SKM-1 (cell line): ENCODE measurements around the gene SETD3.
"Not testable (repeated sequence)": the region's sequence is repeated elsewhere in the genome, so short reads cannot be mapped to it uniquely, and the experiment has no call there.

ENCODE experiments used
- DNase-seq: peaks from one replicate; lab custom pipeline; 2025; ENCODE audit not compliant: unreplicated experiment; lab: John Stamatoyannopoulos, UW

Gene SETD3

DNA sequence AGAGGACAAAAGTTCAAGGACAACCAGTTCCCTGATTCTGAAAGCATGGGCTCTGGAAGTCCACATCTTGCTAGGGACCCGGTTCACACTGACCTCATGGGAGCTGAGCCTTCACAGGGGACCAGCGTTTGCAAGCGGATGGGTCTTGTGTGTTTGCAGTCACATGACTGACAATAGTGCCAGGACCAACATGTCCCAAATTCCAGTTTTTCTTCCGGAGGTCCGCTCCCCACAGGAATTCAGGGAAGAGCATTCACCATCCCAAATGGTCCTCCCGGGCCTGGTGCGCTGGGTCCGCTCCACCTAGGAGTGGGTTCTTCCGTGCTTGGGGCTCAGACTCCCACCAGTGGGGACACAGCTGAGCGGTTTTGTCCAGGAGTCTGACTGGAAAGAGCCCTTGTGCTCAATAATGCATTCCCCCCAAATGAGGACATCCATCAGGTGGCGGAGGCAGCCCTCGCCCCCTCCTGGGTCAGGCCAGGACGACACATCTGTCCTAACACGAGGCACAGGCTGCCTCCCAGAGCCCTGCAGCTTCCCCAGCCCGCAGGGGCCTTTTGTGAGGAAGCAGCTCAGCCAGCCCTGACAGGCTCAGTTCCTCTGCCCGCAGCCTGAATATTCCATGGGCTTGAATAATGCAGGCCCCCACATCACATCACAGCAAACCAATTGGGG is 116.9 kb downstream of the SETD3 start:
- DNase-seq: no peak

DNA sequence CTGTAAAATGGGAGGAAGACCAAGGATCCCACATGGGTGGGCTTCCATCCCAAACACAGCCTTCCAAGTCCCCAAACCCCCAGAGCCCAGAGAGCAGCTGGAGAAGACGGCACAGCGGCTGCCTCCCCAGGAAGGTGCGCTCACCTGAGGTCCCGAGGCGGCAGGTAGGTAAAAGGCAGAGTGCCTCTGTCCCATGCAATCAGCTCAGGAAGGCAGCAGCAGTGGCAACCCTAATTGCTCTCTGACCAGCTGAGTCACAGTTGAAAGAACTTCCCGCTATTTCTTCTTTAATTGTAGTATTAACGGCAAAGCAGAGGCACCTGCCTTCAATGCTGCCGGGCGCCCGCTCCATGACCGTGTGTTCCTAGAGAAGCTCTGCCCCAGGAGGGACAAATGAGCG is 117.6 kb downstream of the SETD3 start:
- DNase-seq: no peak

DNA sequence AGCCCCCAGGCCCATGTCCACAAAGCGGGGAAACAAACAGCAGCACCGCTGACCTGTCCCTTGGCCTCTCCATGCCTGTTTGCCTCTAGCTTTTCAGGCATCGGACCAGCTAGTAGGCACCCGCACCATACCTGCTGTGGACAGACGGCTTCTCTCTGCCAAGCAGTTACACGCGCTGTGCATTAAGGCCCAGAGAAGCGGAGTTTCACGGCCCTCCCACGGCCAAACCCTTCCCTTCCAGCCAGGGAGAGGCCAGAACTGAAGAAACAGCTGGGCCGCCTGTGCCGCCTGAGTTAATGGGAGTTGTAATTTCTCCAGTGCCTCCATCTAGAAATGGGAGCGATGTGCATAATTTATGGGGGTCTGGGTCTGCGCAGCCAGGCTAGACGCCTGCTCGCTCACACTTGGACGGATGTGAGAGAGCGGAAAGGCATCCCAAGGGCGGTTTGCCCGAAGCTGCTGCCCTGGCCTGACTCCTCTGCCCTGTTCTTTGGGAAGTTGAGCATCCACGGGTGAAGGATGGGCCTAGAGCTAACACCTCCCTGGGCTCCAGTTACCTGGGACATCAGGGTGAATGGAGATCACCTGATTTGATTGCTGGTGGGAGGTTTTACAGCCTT is 119.0 kb downstream of the SETD3 start:
- no peak for DNase-seq

GRCh38 chr14:99360774-99361595 is 119.7 kb downstream of the SETD3 start:
- no peak for DNase-seq

DNA sequence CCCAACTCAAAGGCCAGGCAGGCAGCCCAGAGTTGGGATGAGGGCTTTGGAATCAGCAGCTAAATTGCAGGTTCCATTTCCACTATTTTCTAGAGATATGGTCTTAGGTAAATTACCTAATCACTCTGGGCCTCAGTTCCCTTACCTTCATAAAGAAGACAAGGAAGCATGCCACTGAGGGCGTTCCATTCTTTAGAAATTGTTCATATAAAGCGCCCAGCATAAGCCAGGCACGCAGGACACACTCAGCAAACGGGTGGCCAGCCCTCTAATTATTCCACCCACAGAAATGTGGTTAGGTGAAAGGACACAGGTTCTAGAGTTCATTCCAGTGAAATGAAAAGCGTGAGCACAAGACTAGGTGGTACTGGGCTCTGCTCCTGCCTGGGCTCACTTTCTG is 120.8 kb downstream of the SETD3 start:
- no peak for DNase-seq

DNA sequence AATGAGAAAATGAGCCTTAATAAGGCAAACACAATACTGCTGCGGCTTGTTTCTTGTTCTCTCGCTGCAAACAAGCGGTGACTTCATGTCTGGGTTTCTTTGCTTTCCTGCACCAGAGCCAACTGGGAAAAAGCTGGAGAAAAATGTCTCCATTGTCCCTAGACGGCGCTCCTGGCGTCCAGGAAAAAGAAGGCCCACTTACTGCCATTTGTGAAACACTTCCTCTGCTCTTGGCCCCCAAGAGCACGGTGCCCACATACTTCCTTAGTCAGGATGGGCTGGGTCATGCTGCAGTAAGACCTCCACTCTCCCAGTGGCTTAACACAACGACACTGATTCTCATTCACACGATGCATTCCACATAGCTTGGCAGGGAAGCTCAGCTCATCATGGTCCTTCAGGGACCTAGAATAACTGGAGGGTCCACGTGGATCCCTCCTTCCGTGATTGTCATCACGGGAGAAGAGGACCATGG is 122.7 kb downstream of the SETD3 start:
- no peak for DNase-seq

GRCh38 chr14:99357151-99357915 is 123.3 kb downstream of the SETD3 start:
- no peak for DNase-seq

DNA sequence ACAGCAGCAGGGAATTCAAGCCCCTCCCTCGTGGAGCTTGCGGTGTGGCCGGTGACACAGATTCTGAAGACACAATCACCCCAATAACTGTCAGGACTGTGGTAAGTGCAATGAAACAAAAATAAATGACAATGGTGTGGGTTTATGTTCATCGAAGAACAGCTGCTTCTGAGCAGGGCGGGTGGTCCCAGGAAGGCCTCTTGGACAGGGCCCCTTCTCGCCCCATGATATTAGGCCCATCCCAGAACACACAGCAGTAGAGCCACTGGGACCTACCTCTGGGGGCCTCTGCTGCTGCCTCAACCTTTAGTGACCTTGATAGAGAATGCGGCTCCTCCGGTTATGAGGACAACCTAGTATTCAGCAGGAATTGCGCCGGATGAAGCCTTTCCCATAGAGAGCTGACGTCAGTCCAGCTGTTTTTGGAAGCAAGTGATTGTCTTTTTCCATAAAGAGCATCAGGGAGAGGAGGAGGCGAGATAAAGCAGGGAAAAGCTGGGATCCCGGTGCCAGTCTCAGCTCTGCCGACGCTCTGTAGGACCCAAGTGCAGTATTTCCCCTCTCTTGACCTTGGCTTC is 124.5 kb downstream of the SETD3 start:
- DNase-seq: no peak

GRCh38 chr14:99354166-99354875 is 126.3 kb downstream of the SETD3 start:
- no peak for DNase-seq

GRCh38 chr14:99352688-99353280 is 127.9 kb downstream of the SETD3 start:
- DNase-seq: no peak

DNA sequence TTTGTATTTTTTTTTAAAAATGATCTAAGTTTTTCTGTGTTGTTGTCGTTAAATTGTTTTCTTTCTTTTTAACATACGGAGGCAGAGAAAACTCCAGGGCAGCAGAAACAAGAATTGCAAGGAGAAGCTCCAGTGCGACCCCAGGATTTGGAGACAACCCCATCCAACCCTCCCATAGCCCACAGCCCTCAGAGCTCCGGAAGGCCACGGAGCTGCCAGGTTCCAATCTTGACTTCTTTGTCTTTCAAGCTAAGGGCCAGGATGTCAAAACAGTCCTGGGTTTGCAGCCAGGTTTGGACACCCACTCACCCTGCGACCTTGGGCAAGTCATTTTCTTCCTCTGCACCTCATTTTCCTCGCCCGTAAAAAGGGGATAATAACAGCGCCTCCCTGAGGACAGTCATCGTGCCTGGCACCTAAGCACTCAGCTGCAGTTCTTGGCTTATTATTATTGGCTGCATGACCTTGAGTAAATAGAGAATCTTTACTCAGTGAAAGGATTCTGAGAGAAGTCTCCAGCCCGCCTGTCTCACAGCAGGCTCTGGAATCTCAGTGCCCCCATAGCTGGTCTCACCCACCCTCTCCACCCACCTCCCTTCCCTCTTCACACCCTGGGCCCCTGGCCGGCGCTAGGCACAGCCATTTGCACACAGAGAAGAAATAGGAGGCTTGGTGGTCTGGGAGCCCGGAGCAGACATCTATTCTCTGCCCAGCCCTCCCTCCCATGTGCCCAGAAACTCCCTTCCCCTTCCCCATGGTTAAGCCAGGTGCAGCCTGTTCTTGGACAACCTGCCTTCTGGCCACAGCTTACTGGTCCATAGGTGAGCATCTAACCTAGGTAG is 129.3 kb downstream of the SETD3 start:
- no peak for DNase-seq

DNA sequence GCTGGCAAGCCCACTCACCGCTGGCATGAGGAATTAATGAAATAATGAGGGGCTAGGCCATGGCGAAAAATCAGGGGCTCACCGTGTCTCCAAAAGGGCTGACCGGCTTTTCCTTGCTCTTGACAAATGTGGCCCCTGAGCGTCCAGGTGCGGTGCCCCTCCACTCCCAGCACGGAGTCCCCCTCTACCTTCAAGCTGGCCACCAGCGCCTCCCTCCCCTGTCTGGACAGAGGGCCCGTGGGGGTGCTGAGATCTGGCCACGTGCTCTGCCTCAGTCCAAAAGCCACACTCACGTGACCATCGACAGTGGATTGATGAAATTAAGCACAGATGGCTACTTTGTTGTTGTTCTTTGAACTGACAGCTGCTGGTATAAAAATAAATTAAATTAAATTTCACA is 129.9 kb downstream of the SETD3 start:
- no peak for DNase-seq

DNA sequence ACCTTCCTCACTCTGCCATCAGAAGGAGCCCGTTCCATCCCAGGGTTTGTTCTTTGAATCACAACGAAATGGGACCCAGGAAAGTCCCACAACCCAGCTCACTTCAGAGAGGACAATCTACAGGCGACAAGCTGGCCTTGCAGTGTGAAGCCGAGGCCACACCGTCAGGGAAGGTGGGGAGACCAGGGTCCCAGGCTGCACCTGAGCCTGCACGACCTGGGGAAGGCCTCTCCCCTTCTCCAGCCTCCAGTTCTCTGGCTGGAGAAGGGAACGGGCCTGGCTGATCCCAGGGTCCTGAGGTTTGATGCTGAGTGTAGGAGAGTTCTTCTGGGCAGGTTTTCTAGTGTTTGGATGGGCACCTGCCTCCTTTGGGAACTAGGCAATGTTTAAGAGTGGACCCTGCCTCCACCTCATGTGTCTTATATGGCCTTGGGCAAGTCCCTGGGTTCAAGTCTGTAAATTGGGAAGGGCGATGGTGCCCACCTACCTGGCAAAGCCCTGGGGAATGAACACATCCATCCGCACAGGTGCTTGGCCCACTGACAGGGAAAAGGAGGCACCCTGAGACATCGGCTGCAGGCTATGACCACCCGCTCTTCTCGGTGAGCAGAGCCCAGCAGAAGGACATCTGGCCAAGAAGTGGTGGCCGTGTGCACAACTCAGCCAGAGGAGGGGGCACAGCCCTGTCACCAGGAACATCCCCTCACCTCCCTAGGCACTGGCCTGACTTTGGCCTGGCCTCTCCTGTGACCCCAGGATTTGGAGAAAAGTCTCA is 130.8 kb downstream of the SETD3 start:
- no peak for DNase-seq

- DNase-seq: no peak
Measured at GRCh38 chr14:99348816-99349614, 131.6 kb downstream of the SETD3 start.

GRCh38 chr14:99348231-99348630 is 132.4 kb downstream of the SETD3 start:
- not testable (repeated sequence) for DNase-seq
